Measurements from ENCODE around the gene CCDC83. TPM values are rescaled to one million over a fixed set of nuclear protein-coding genes. Genes with fewer than 3 reads are reported as not detected.

Gene CCDC83
- total and polyA plus RNA-seq, 2 donors (not counting 3 experiments of a cell fraction or from before 2014, with no cell fraction given) = not detected

- Histone ChIP-seq H2AFZ (ENCODE audit: low read depth, low read length) (no peak overlapping the region), H3K27me3 (ENCODE audit: control insufficient read depth in 2 of 2, insufficient read depth in 2 of 2, low read length in 2 of 2) (no peaks in the 10 kb centered on the region), H3K36me3 (ENCODE audit: control insufficient read depth in 2 of 2, extremely low read depth in 1 of 2, insufficient read depth in 2 of 2, low read length in 2 of 2) (no peaks in the 10 kb centered on the region), H4K20me1 (replicated peaks; ENCODE audit: control insufficient read depth, extremely low read depth, insufficient read depth, low read length) (no peaks in the 10 kb centered on the region), H3K79me2 (ENCODE audit: control insufficient read depth, insufficient read depth, low read length) (no peaks in the 10 kb centered on the region), H3K9me3 (replicated peaks; ENCODE audit: control insufficient read depth, insufficient read depth, low read length) (no peaks in the 10 kb centered on the region), H3K4me1 (ENCODE audit: control insufficient read depth, extremely low read depth, insufficient read depth, low read length) (peaks cover 3% of the 10 kb centered on the region), H3K27ac (ENCODE audit: insufficient read depth, low read depth, low read length) (no peak overlapping the region), H3K4me2 (ENCODE audit: insufficient read depth, low read length) (no peak overlapping the region), H3K9ac (replicated peaks; ENCODE audit: extremely low read depth, insufficient read depth, low read length) (no peak overlapping the region), H3K9me1 (replicated peaks; ENCODE audit: control insufficient read depth, extremely low read depth, insufficient read depth, low read length) (no peaks in the 10 kb centered on the region), H3K4me3 (replicated peaks in 1 of 3; ENCODE audit: insufficient read depth in 1 of 3, low read depth in 1 of 3, low read length in 3 of 3) (no peak overlapping the region)
- BruUV-seq (replicated peaks) = no TSS peak
- POLR2A ChIA-PET = no interaction called here
- CTCF ChIA-PET = interaction anchor here (1.1 to 1.8 kb wide), 2 partner anchors 10 kb away, joined by 3 to 10 read pairs; partner anchors contain the start of gene CCDC83
- DNase-seq (ENCODE audit: low read depth, low spot score) (peak; percentile 11), FAIRE-seq (no peak)
- intact Hi-C loops (cut with micrococcal nuclease) = no loop called here
- dilution Hi-C loops (cut with MboI; ENCODE audit: extremely low pct_ligation_motif_present, low sequenced_read_pairs) = no loop called here
- TF ChIP-seq JUN (IDR thresholded peaks at IDR 0.05; ENCODE audit: borderline replicate concordance, insufficient read depth, insufficient read length, low read depth) (peak; percentile 45), EZH2 (IDR thresholded peaks at IDR 0.05; ENCODE audit: borderline replicate concordance, low read depth, low read length, severe bottlenecking) (no peak), MYC (IDR thresholded peaks at IDR 0.05; ENCODE audit: low read depth, low read length) (no peak), FOS (IDR thresholded peaks at IDR 0.05; ENCODE audit: borderline replicate concordance, insufficient read depth, low read length) (no peak), CTCF (IDR thresholded peaks at IDR 0.05; ENCODE audit: extremely low read depth in 1 of 2, insufficient read depth in 1 of 2, low read depth in 1 of 2, low read length in 2 of 2) (no peak), GATA2 (IDR thresholded peaks at IDR 0.05; ENCODE audit: insufficient read depth, insufficient read length, low read depth, low read length) (peak; percentile 78), POLR2A (IDR thresholded peaks at IDR 0.05; ENCODE audit: low read depth, low read length) (no peak), MAX (IDR thresholded peaks at IDR 0.05; ENCODE audit: insufficient read depth, insufficient read length) (no peak)
Measured at GRCh38 chr11:85844439-85845123, 10.6 kb upstream of the CCDC83 start.

All from endothelial cell of umbilical vein (primary cell).